HCT116 (cell line): ENCODE results near the gene GRM4. TPM values are rescaled to one million over a fixed set of nuclear protein-coding genes. Genes with fewer than 3 reads are reported as not detected.

Experiments used
- ATAC-seq: fragments of 200-7000 bp; cut with Tn5 transposase; 2 replicates; pipeline ENCODE4 v1.9.1; 2020; ENCODE audit warnings: mild to moderate bottlenecking, moderate library complexity
- BruUV-seq: library from RNA; stranded (reverse); fragments of 400-500 nt; replicated peaks from 2 replicates; lab custom pipeline; 2021; lab: Mats Ljungman, UMichigan
- CTCF ChIA-PET: fragments of 300-600 bp; sonication (Branson Sonifier 250); formaldehyde crosslinking; loops from one replicate; lab custom pipeline; 2021; ENCODE audit warnings: antibody characterized with exemption; lab: Charles Lee
- POLR2A ChIA-PET: fragments of 300-600, 350-600 bp; sonication (Branson Sonifier 250); formaldehyde crosslinking; loops from one replicate; lab custom pipeline; 2021; ENCODE audit warnings: antibody characterized with exemption; lab: Charles Lee
- RAD21 ChIA-PET, 2 experiments: fragments of 300-600 bp; sonication (Branson Sonifier 250); formaldehyde crosslinking; loops; one replicate each; lab custom pipeline; 2023; ENCODE audit warnings: low total read pairs in 2 of 2; ENCODE audit not compliant: uncharacterized antibody in 2 of 2, unreplicated experiment in 2 of 2, low non-redundant PET in 1 of 2; lab: Charles Lee
- DNase-seq: peaks from one replicate; pipeline ENCODE4 v3.0.0-alpha.2; 2010; ENCODE audit warnings: low read depth, low spot score
- H2AFZ ChIP-seq: fragments of 200-600 bp; shearing (Covaris generic), sonication (generic); 2 replicates; pipeline ENCODE4 v1.6.1; 2017; ENCODE audit warnings: low read depth, mixed run types, mixed read lengths, antibody characterized with exemption, low read length; ENCODE audit not compliant: poor library complexity, severe bottlenecking
- H3K27ac ChIP-seq: 2 replicates; pipeline ENCODE4 v1.5.1; 2012; ENCODE audit warnings: low read depth, low read length
- H3K27me3 ChIP-seq: fragments of 200-600 bp; sonication (generic); 2 replicates; pipeline ENCODE4 v1.6.1; 2016; ENCODE audit warnings: mixed run types, low read length, mixed read lengths; ENCODE audit not compliant: insufficient read depth
- H3K36me3 ChIP-seq, 2 experiments: fragments of 200-500 bp in 1 of 2; fragments of 200-600 bp in 1 of 2; sonication (Bioruptor generic) in 1 of 2; sonication (generic) in 1 of 2; 2 replicates each; pipeline versions ENCODE4 v1.5.1 to v1.6.1; 2014 to 2016; ENCODE audit warnings: low read length in 2 of 2, inconsistent platforms in 1 of 2, mixed read lengths in 1 of 2, mixed run types in 1 of 2; ENCODE audit not compliant: insufficient read depth in 2 of 2, control insufficient read depth in 1 of 2
- H3K4me1 ChIP-seq, 2 experiments: fragments of 200-600 bp in 1 of 2; sonication (generic) in 1 of 2; 2 replicates each; pipeline versions ENCODE4 v1.5.1 to v1.6.1; 2012 to 2017; ENCODE audit warnings: low read length in 2 of 2, inconsistent platforms in 1 of 2, mild to moderate bottlenecking in 1 of 2, mixed read lengths in 1 of 2, mixed run types in 1 of 2, moderate library complexity in 1 of 2; ENCODE audit not compliant: insufficient read depth in 2 of 2, control insufficient read depth in 1 of 2
- H3K4me2 ChIP-seq: fragments of 200-600 bp; sonication (generic); 2 replicates; pipeline ENCODE4 v1.6.1; 2017; ENCODE audit warnings: mixed run types, low read length, mixed read lengths
- H3K4me3 ChIP-seq, 2 experiments: fragments of 200-600 bp in 1 of 2; sonication (generic) in 1 of 2; replicated peaks in 1 of 2; 2 replicates each; pipeline ENCODE4 v1.5.1; 2011 to 2016; ENCODE audit warnings: low read length in 2 of 2, control low read depth in 1 of 2, low read depth in 1 of 2, mild to moderate bottlenecking in 1 of 2, mixed read lengths in 1 of 2, mixed run types in 1 of 2
- H3K79me2 ChIP-seq: fragments of 200-600 bp; sonication (generic); 2 replicates; pipeline ENCODE4 v1.6.1; 2017; ENCODE audit warnings: mild to moderate bottlenecking, mixed run types, low read length, moderate library complexity, mixed read lengths; ENCODE audit not compliant: insufficient read depth
- H3K9ac ChIP-seq: fragments of 200-600 bp; sonication (generic); 2 replicates; pipeline ENCODE4 v1.6.1; 2016; ENCODE audit warnings: low read length, mixed read lengths
- H3K9me2 ChIP-seq: fragments of 200-600 bp; sonication (generic), shearing (Covaris generic); 2 replicates; pipeline ENCODE4 v1.6.1; 2017; ENCODE audit warnings: mixed run types, mild to moderate bottlenecking, moderate library complexity; ENCODE audit not compliant: insufficient read depth
- H3K9me3 ChIP-seq, 2 experiments: fragments of 200-500 bp in 1 of 2; fragments of 200-600 bp in 1 of 2; sonication (Bioruptor generic) in 1 of 2; sonication (generic) in 1 of 2; 2 replicates each; pipeline ENCODE4 v1.6.1; 2014 to 2017; ENCODE audit warnings: low read length in 2 of 2, mixed read lengths in 2 of 2, inconsistent platforms in 1 of 2, low read depth in 1 of 2, mild to moderate bottlenecking in 1 of 2, mixed run types in 1 of 2, moderate library complexity in 1 of 2; ENCODE audit not compliant: control insufficient read depth in 1 of 2, insufficient read depth in 1 of 2
- H4K20me1 ChIP-seq: fragments of 200-600 bp; sonication (generic), shearing (Covaris generic); 2 replicates; pipeline ENCODE4 v1.6.1; 2017; ENCODE audit warnings: mixed run types, mild to moderate bottlenecking, moderate library complexity; ENCODE audit not compliant: insufficient read depth
- ATF3 ChIP-seq: IDR thresholded peaks from 2 replicates; pipeline ENCODE4 v1.6.1; 2012
- CEBPB ChIP-seq: IDR thresholded peaks from 2 replicates; pipeline ENCODE4 v1.6.1; 2012; ENCODE audit warnings: low read depth
- CTCF ChIP-seq, 3 experiments: fragments of 200-600 bp in 1 of 3; sonication (generic) in 1 of 3; IDR thresholded peaks in 2 of 3; conservative IDR thresholded peaks in 1 of 3; 2 replicates each; pipeline ENCODE4 v1.5.1; 2012 to 2017; ENCODE audit warnings: low read depth in 2 of 3, low read length in 2 of 3, antibody characterized with exemption in 1 of 3, borderline replicate concordance in 1 of 3, control low read depth in 1 of 3, mild to moderate bottlenecking in 1 of 3, mixed read lengths in 1 of 3, mixed run types in 1 of 3, moderate library complexity in 1 of 3; ENCODE audit not compliant: insufficient read depth in 1 of 3
- EGR1 ChIP-seq: IDR thresholded peaks from 2 replicates; pipeline ENCODE4 v1.6.1; 2012; ENCODE audit warnings: low read depth
- EZH2 ChIP-seq: fragments of 200-600 bp; sonication (generic); IDR thresholded peaks from 2 replicates; pipeline ENCODE4 v1.6.1; 2017; ENCODE audit warnings: antibody characterized with exemption, mixed run types
- MAX ChIP-seq: IDR thresholded peaks from 2 replicates; pipeline ENCODE4 v1.6.1; 2012
- POLR2A ChIP-seq: IDR thresholded peaks from 2 replicates; pipeline ENCODE4 v1.7.0; 2011; ENCODE audit warnings: borderline replicate concordance; ENCODE audit not compliant: insufficient read depth, insufficient read length; ENCODE audit errors: extremely low read depth
- POLR2AphosphoS5 ChIP-seq: IDR thresholded peaks from 2 replicates; pipeline ENCODE4 v1.6.1; 2011; ENCODE audit warnings: mild to moderate bottlenecking, low read depth, low read length, moderate library complexity
- RAD21 ChIP-seq: IDR thresholded peaks from 2 replicates; pipeline ENCODE4 v1.6.1; 2012; ENCODE audit warnings: low read depth, mild to moderate bottlenecking
- REST ChIP-seq: IDR thresholded peaks from 2 replicates; pipeline ENCODE4 v1.6.1; 2012; ENCODE audit warnings: low read depth
- SRF ChIP-seq: IDR thresholded peaks from 2 replicates; pipeline ENCODE4 v1.6.1; 2012; ENCODE audit warnings: low read depth
- TCF7L2 ChIP-seq: IDR thresholded peaks from 2 replicates; pipeline ENCODE4 v1.7.0; 2011; ENCODE audit warnings: borderline replicate concordance, inconsistent platforms; ENCODE audit not compliant: insufficient read depth, insufficient read length; ENCODE audit errors: extremely low read depth
- ZBTB33 ChIP-seq: IDR thresholded peaks from 2 replicates; pipeline ENCODE4 v1.6.1; 2011; ENCODE audit warnings: mild to moderate bottlenecking, low read length, moderate library complexity; ENCODE audit not compliant: insufficient replicate concordance; ENCODE audit errors: extremely low read depth
- ZFX ChIP-seq: fragments of 450-650 bp; IDR thresholded peaks from 2 replicates; pipeline ENCODE4 v1.6.1; 2017
- ZNF274 ChIP-seq: fragments of 200-500 bp; sonication (Bioruptor generic); IDR thresholded peaks from 2 replicates; pipeline ENCODE4 v1.6.1; 2014; ENCODE audit warnings: mild to moderate bottlenecking, low read depth, low read length, inconsistent platforms
- intact Hi-C: fragments of 100-400 bp; cut with micrococcal nuclease; formaldehyde crosslinking; loops from 2 replicates; pipeline ENCODE4 v1.10.0; 2022
- total RNA-seq: library from RNA; stranded (reverse); gene quantifications from one replicate; pipeline ENCODE4 v1.2.1, GENCODE V29; 2021; ENCODE audit not compliant: unreplicated experiment

The GRM4 gene
- total RNA-seq, 1 experiment from 2014 or later, result 2.6 TPM

GRCh38 chr6:34154668-34155447 is 9.0 kb upstream of the GRM4 start:
- H3K4me2 ChIP-seq, result peak overlapping the region; percentile 71
- H3K36me3 ChIP-seq, result no peaks in the 10 kb centered on the region
- ATAC-seq (peak; percentile 94), DNase-seq (no peak)
- no TSS peak for BruUV-seq
- peaks cover 4 to 10% of the 10 kb centered on the region in 2 experiments; a peak in 3 of 4 replicates for H3K4me1 ChIP-seq
- peak overlapping the region; percentile 16 to 36; a peak in 2 of 4 replicates for H3K4me3 ChIP-seq
- no peaks in the 10 kb centered on the region for H3K79me2 ChIP-seq
- ChIA-PET CTCF (interaction anchor here (0.7 to 4.9 kb wide), 10 partner anchors 16 to 411 kb away, joined by 3 to 54 read pairs (median 4); no protein-coding TSS in a partner anchor), RAD21 (interaction anchor here (0.7 to 2.8 kb wide), 3 partner anchors 100 kb away, joined by 3 to 9 read pairs (median 7); no protein-coding TSS in a partner anchor), POLR2A (interaction anchor here (1.2 kb wide), 1 partner anchor 100 kb away, joined by 5 read pairs; no protein-coding TSS in a partner anchor)
- H3K27me3 ChIP-seq, result no peaks in the 10 kb centered on the region
- H3K27ac ChIP-seq, result no peak overlapping the region
- intact Hi-C loops, result loop anchor here (1.0 to 10.0 kb wide), 5 partner anchors 100 to 570 kb away; partner anchors contain the start of gene BAK1
- H3K9me2 ChIP-seq, result no peaks in the 10 kb centered on the region
- no peak for TF ChIP-seq POLR2A
- TF ChIP-seq ZBTB33, result no peak
- peak; percentile 93 to 95 (median 94) for TF ChIP-seq CTCF (IDR thresholded peaks at IDR 0.05 in 2 of 3, conservative IDR thresholded peaks at IDR 0.05 in 1 of 3; ENCODE audit: borderline replicate concordance in 1 of 3, insufficient read depth in 1 of 3, low read depth in 2 of 3, low read length in 2 of 3)
- TF ChIP-seq REST, result no peak
- TF ChIP-seq ATF3, result no peak
- no peak for TF ChIP-seq SRF
- no peak for TF ChIP-seq EGR1
- no peak for TF ChIP-seq CEBPB
- TF ChIP-seq ZFX, result no peak
- TF ChIP-seq EZH2, result no peak
- peak; percentile 80; the same call in 1 of the 2 replicates for TF ChIP-seq MAX
- no peak for TF ChIP-seq POLR2AphosphoS5
- no peak for TF ChIP-seq ZNF274
- TF ChIP-seq RAD21, result peak; percentile 100
- TF ChIP-seq TCF7L2, result no peak
- H3K9ac ChIP-seq, result peak overlapping the region; percentile 47
- peaks cover 0 to 4% of the 10 kb centered on the region in 2 experiments; a peak in 2 of 4 replicates for H3K9me3 ChIP-seq
- H4K20me1 ChIP-seq, result no peaks in the 10 kb centered on the region
- peak overlapping the region; percentile 93 for H2AFZ ChIP-seq
